GM18870 (cell line): ENCODE data around the gene BMPER.
"Not testable (repeated sequence)": the region's sequence is repeated elsewhere in the genome, so short reads cannot be mapped to it uniquely, and the experiment has no call there.

Experiments used
- ATAC-seq: cut with Tn5 transposase; IDR thresholded peaks from one replicate; pipeline ENCODE4 v1.9.1; 2021; ENCODE audit warnings: moderate library complexity; ENCODE audit not compliant: unreplicated experiment

BMPER gene

GRCh38 chr7:34163956-34164355, 258.6 kb downstream of the BMPER start:
- no peak for ATAC-seq

DNA sequence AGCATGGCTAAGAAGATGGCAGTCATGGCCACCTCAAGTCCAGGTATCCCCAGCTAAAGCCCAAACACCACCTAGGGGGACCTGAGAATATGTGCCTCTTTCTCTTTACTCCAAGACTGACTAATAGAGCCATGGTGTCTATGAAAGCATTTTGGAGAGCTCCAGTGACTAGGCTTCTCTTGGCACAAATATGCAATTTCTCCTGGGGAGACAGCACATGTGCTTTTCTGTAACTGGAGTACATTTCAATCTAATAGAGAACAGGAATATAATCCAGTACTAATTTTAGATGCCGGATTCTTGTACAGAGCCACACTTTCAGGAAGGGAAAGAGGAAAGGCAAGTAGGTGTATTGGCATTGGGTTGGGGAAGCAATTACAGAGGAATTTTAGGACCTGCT, 260.1 kb downstream of the BMPER start:
- no peak for ATAC-seq

GRCh38 chr7:34165927-34166550, 260.7 kb downstream of the BMPER start:
- peak; percentile 61 for ATAC-seq

GRCh38 chr7:34168013-34168412, 262.7 kb downstream of the BMPER start:
- no peak for ATAC-seq

- ATAC-seq = not testable (repeated sequence)
These were observed 269.6 kb downstream of the BMPER start for GRCh38 chr7:34174688-34175616.

GRCh38 chr7:34175837-34176236, 270.5 kb downstream of the BMPER start:
- ATAC-seq = no peak

- ATAC-seq = no peak
These were observed 272.1 kb downstream of the BMPER start for GRCh38 chr7:34177476-34177875.

- ATAC-seq = no peak
These were observed 276.1 kb downstream of the BMPER start for GRCh38 chr7:34181271-34181958.

GRCh38 chr7:34184466-34184865, 279.1 kb downstream of the BMPER start:
- no peak for ATAC-seq

DNA sequence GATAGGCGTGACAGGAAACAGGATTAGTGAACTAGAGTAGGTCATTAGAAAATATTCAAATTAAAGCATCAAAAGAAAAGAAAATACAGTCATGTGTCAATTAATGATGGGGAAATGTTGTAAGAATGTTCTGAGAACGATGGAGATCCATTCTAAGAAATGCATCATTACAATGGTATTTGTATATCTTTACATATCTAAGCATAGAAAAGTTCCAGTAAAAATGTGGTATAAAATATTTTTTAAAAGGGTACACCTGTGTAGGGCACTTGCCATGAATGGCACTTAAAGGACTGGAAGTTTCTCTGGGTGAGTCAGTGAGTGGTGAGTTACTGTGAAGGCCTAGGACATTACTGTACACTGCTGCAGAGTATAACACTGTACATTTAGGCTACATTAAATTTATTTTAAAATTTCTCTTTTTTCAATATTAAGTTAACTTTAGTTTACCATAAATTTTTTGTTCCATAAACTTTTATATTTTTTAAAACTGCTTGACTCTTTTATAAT, 282.5 kb downstream of the BMPER start:
- ATAC-seq = no peak

DNA sequence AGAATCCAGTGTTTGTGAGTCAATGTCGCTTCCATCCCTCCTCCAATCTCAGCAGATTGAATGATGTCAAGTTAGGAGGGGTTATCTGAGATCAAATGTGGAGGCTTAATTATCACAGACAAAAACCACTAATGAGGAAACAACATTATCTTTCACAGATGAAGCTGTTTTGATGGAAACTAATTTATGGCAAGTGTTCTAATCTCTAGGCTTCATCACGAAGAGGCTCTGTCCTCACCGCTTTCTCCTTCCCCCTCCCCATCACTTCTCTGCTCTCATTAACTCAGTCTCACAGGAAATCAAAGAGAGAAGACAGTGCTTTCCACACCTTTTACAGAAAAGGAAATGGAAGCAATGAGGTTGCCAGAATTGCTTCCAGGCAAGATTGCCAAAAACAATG, 283.7 kb downstream of the BMPER start:
- ATAC-seq = no peak

GRCh38 chr7:34190299-34190698, 285.0 kb downstream of the BMPER start:
- no peak for ATAC-seq

DNA sequence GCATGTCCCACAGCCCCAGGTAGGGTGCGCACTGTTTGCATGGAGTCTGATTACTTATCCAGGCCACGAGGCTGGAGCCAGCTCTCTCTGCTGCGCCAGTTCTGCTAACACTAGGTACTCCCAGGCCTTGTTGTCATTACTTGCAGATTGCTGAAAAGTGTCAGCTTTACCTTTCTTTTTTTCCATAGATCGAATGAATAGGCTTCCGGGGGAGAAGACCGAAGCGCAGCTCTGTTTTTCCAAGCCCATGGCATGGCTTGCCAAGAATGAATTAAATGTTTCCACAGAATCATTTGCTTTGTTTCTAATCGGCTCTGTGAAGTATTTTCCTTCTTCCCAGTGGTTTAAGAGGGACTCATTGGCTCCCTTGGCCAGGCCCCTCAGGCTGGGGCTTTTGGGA, 285.8 kb downstream of the BMPER start:
- no peak for ATAC-seq

GRCh38 chr7:34191771-34192479, 286.6 kb downstream of the BMPER start:
- no peak for ATAC-seq

DNA sequence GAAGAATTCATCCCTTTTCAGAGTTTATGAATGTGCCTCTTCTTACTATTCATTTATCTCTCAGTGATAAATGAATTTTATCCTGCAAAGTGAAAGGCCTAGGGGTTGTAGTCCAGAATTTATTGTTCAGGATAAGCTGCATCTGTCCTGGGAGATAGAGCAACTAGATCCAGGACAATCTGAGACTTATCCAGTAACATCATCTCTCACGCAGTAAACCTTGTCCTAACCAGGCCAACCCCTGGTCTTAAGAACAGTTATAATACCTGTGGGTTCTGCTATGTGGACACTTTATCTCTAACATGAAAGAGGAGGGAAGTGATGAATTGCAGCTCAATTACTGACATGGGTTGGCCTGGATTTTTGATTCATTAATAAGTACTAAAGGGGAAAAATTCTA, 287.6 kb downstream of the BMPER start:
- no peak for ATAC-seq

- no peak for ATAC-seq
These were observed 292.9 kb downstream of the BMPER start for GRCh38 chr7:34198231-34198641.
